Keratinocyte (primary cell): ENCODE results near the gene SELENON.

Experiments
- CTCF ChIP-seq, 3 experiments: IDR thresholded peaks in 1 of 3; conservative IDR thresholded peaks in 1 of 3; optimal IDR thresholded peaks in 1 of 3; 2 replicates in 2 of 3; 3 replicates in 1 of 3; pipeline versions ENCODE3 to v1.5.1; 2011; ENCODE audit warnings: low read length in 3 of 3, mild to moderate bottlenecking in 3 of 3, moderate library complexity in 2 of 3, control low read depth in 1 of 3, inconsistent platforms in 1 of 3; ENCODE audit not compliant: insufficient read depth in 2 of 3; ENCODE audit errors: extremely low read depth in 1 of 3
- EZH2 ChIP-seq: IDR thresholded peaks from one replicate; pipeline ENCODE4 v1.6.1; 2012; ENCODE audit warnings: inconsistent platforms, mild to moderate bottlenecking, low read length, moderate library complexity

GRCh38 chr1:25815208-25816111 lies 15.5 kb downstream of the SELENON start:
- no peak for TF ChIP-seq CTCF (optimal IDR thresholded peaks at IDR 0.05 in 1 of 3, IDR thresholded peaks at IDR 0.05 in 1 of 3, conservative IDR thresholded peaks at IDR 0.05 in 1 of 3; ENCODE audit: extremely low read depth in 1 of 3, insufficient read depth in 2 of 3, low read length in 3 of 3)
- no peak for TF ChIP-seq EZH2
